ENCODE data around the gene FFAR4. TPM values are rescaled to one million over a fixed set of nuclear protein-coding genes. Genes with fewer than 3 reads are reported as not detected.

Gene FFAR4
- total RNA-seq, 2 experiments from 2014 or later: not detected

DNA sequence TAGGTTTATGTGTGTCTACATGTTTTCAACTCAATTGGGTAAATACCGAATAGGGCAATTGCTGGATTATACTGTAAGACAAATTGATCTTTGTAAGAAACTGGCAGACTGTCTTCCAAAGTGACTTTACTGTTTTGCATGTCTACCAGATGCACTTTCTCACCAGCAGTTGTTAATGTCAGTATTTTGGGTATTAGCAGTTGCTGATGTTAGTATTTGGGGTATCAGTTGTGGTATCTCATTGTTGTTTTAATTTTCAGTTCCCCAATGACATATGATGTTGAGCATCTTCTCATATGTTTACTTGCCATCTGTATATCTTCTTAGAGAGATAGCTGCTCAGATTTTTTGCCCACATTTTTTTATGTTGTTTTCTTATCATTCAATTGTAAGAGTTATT, 56.5 kb downstream of the FFAR4 start:
- DNase-seq: no peak
- Mint-ChIP-seq H3K9me3 (no peaks in the 10 kb centered on the region), H3K36me3 (ENCODE audit: low read depth) (no peaks in the 10 kb centered on the region), H3K27ac (no peak overlapping the region), H3K4me1 (ENCODE audit: low read depth) (no peaks in the 10 kb centered on the region), H3K4me3 (no peak overlapping the region), H3K27me3 (peaks cover 12% of the 10 kb centered on the region)
- CTCF ChIA-PET: no interaction called here
- Histone ChIP-seq H3K36me3 (ENCODE audit: insufficient read depth, low read length) (no peaks in the 10 kb centered on the region), H3K9me3 (ENCODE audit: control insufficient read depth in 1 of 2, insufficient read depth in 1 of 2, low read length in 2 of 2) (no peaks in the 10 kb centered on the region), H3K27ac (ENCODE audit: low read depth in 1 of 2, low read length in 2 of 2) (no peak overlapping the region), H3K4me1 (ENCODE audit: insufficient read depth, low read length) (no peaks in the 10 kb centered on the region), H3K27me3 (ENCODE audit: control insufficient read depth in 1 of 2, insufficient read depth in 2 of 2, low read length in 2 of 2) (peaks cover 0 to 4% of the 10 kb centered on the region in 2 experiments), H3K4me3 (ENCODE audit: low read length) (no peak overlapping the region)
- POLR2A ChIA-PET: no interaction called here
- no peak for ATAC-seq (ENCODE audit: poor library complexity)
- intact Hi-C loops (cut with DNase I, micrococcal nuclease): no loop called here
- TF ChIP-seq, protein P1, sequence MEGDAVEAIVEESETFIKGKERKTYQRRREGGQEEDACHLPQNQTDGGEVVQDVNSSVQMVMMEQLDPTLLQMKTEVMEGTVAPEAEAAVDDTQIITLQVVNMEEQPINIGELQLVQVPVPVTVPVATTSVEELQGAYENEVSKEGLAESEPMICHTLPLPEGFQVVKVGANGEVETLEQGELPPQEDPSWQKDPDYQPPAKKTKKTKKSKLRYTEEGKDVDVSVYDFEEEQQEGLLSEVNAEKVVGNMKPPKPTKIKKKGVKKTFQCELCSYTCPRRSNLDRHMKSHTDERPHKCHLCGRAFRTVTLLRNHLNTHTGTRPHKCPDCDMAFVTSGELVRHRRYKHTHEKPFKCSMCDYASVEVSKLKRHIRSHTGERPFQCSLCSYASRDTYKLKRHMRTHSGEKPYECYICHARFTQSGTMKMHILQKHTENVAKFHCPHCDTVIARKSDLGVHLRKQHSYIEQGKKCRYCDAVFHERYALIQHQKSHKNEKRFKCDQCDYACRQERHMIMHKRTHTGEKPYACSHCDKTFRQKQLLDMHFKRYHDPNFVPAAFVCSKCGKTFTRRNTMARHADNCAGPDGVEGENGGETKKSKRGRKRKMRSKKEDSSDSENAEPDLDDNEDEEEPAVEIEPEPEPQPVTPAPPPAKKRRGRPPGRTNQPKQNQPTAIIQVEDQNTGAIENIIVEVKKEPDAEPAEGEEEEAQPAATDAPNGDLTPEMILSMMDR (IDR thresholded peaks at IDR 0.05): no peak

DNA sequence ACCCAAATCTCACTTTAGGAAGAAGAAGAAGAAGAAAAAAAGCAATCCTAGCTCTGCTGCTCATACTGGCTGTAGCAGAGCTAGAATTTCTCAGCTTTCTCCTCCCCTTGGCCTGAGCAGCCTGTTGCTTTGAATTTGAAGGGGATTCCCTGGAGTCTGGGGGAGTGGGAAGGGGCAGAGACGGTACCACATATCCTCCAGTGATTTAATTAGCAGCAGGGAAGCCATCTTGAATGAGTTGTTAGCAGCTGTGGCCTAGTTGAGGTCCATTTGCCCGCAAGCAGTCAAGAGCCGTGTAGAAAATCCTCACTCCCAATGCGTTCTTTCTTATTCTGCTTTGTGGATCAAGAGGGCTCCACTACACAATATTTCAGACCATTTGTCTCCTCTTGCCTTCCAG, 62.4 kb downstream of the FFAR4 start:
- ChIA-PET POLR2A (no interaction called here), CTCF (no interaction called here)
- intact Hi-C loops (cut with DNase I, micrococcal nuclease): no loop called here
- no peak overlapping the region for H3K4me3 ChIP-seq (ENCODE audit: low read length)
- peaks cover 0 to 4% of the 10 kb centered on the region in 2 experiments for H3K27me3 ChIP-seq (ENCODE audit: control insufficient read depth in 1 of 2, insufficient read depth in 2 of 2, low read length in 2 of 2)
- no peaks in the 10 kb centered on the region for H3K36me3 Mint-ChIP-seq (ENCODE audit: low read depth)
- DNase-seq (no peak), ATAC-seq (ENCODE audit: poor library complexity) (no peak)
- H3K27ac Mint-ChIP-seq: no peak overlapping the region
- no peaks in the 10 kb centered on the region for H3K9me3 ChIP-seq (ENCODE audit: control insufficient read depth in 1 of 2, insufficient read depth in 1 of 2, low read length in 2 of 2)
- H3K36me3 ChIP-seq (ENCODE audit: insufficient read depth, low read length): no peaks in the 10 kb centered on the region
- H3K4me1 ChIP-seq (ENCODE audit: insufficient read depth, low read length): no peaks in the 10 kb centered on the region
- peaks cover 41% of the 10 kb centered on the region for H3K27me3 Mint-ChIP-seq
- no peaks in the 10 kb centered on the region for H3K4me1 Mint-ChIP-seq (ENCODE audit: low read depth)
- TF ChIP-seq, protein P1 (IDR thresholded peaks at IDR 0.05): no peak
- H3K27ac ChIP-seq (ENCODE audit: low read depth in 1 of 2, low read length in 2 of 2): no peak overlapping the region
- no peaks in the 10 kb centered on the region for H3K9me3 Mint-ChIP-seq
- no peak overlapping the region for H3K4me3 Mint-ChIP-seq

DNA sequence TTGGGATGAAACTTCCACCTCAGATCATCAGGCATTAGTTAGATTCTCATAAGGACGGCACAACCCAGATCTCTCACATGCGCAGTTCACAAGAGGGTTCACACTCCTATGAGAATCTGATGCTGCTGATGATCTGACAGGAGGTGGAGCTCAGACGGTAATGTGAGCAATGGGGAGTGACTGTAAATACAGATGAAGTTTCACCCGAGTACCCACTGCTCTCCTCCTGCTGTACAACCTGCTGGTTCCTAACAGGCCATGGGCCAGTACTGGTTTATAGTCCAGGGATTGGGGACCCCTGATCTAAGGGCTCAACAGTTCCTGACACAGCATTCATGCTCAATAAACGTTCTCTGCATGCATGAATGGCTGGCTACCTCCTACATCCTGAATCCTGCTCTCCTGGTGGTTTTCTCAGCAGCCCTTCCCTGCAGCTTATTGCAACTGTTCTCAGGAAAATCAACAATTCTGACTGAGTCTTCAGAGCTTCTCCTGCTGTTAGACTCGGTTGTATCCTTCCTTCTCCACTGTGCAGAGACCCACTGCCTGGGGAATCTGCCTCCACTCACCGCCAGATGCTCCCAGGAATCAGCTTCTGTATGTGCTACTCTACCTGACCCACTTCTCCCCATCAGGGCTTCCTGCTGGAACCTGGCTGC, 63.3 kb downstream of the FFAR4 start:
- ATAC-seq (ENCODE audit: poor library complexity) (no peak), DNase-seq (no peak)
- Mint-ChIP-seq H3K4me3 (no peak overlapping the region), H3K27me3 (peaks cover 44% of the 10 kb centered on the region), H3K9me3 (no peaks in the 10 kb centered on the region), H3K4me1 (ENCODE audit: low read depth) (no peaks in the 10 kb centered on the region), H3K27ac (no peak overlapping the region), H3K36me3 (ENCODE audit: low read depth) (no peaks in the 10 kb centered on the region)
- no peaks in the 10 kb centered on the region for H3K9me3 ChIP-seq (ENCODE audit: control insufficient read depth in 1 of 2, insufficient read depth in 1 of 2, low read length in 2 of 2)
- TF ChIP-seq, protein P1 (IDR thresholded peaks at IDR 0.05): no peak
- ChIA-PET CTCF (no interaction called here), POLR2A (no interaction called here)
- no peaks in the 10 kb centered on the region for H3K36me3 ChIP-seq (ENCODE audit: insufficient read depth, low read length)
- no peak overlapping the region for H3K4me3 ChIP-seq (ENCODE audit: low read length)
- no peak overlapping the region for H3K27ac ChIP-seq (ENCODE audit: low read depth in 1 of 2, low read length in 2 of 2)
- no peaks in the 10 kb centered on the region for H3K4me1 ChIP-seq (ENCODE audit: insufficient read depth, low read length)
- H3K27me3 ChIP-seq (ENCODE audit: control insufficient read depth in 1 of 2, insufficient read depth in 2 of 2, low read length in 2 of 2): peaks cover 0 to 4% of the 10 kb centered on the region in 2 experiments
- intact Hi-C loops (cut with DNase I, micrococcal nuclease): no loop called here
